ENCODE measurements around the gene SLCO4C1. TPM values are rescaled to one million over a fixed set of nuclear protein-coding genes. Genes with fewer than 3 reads are reported as not detected.

Gene SLCO4C1
- total and polyA plus RNA-seq, 2 of the 4 experiments (the other 2 are of a cell fraction) = not detected

DNA sequence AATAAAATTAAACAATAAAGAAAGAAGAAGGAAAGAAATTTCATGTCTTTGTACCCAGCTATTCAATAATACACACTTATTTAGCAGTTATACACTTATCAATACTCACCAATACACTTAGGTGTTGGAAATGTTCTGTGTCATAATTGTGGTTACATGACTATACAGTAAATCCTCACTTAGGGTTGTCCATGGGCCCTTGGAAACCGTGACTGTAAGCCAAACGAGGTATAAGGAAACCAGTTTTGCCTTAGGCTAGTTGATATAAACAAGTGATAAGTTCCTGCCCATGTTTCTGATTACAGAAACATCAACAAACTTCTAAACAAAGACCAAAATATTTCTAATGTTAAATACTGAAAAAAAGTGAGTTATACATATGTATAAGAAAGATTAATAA lies 10.0 kb upstream of the SLCO4C1 start:
- in situ Hi-C loops (cut with MboI; ENCODE audit: low sequenced_read_pairs) = no loop called here
- H3K4me1 ChIP-seq (ENCODE audit: control insufficient read depth, insufficient read depth, low read length) = no peaks in the 10 kb centered on the region
- no peak overlapping the region for H3K9ac ChIP-seq (ENCODE audit: low read depth, low read length)
- no peaks in the 10 kb centered on the region for H3K36me3 ChIP-seq (ENCODE audit: control insufficient read depth, insufficient read depth, low read length)
- H4K91ac ChIP-seq (ENCODE audit: insufficient read depth, low read depth, low read length) = no peak overlapping the region
- H3K9me1 ChIP-seq (ENCODE audit: insufficient read depth, low read length) = no peaks in the 10 kb centered on the region
- no peak overlapping the region for H2BK20ac ChIP-seq (ENCODE audit: low read depth, low read length)
- TF ChIP-seq, protein P1, sequence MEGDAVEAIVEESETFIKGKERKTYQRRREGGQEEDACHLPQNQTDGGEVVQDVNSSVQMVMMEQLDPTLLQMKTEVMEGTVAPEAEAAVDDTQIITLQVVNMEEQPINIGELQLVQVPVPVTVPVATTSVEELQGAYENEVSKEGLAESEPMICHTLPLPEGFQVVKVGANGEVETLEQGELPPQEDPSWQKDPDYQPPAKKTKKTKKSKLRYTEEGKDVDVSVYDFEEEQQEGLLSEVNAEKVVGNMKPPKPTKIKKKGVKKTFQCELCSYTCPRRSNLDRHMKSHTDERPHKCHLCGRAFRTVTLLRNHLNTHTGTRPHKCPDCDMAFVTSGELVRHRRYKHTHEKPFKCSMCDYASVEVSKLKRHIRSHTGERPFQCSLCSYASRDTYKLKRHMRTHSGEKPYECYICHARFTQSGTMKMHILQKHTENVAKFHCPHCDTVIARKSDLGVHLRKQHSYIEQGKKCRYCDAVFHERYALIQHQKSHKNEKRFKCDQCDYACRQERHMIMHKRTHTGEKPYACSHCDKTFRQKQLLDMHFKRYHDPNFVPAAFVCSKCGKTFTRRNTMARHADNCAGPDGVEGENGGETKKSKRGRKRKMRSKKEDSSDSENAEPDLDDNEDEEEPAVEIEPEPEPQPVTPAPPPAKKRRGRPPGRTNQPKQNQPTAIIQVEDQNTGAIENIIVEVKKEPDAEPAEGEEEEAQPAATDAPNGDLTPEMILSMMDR (conservative IDR thresholded peaks at IDR 0.05; ENCODE audit: low read depth, low read length) = no peak
- TF ChIP-seq RFX5 (IDR thresholded peaks at IDR 0.05; ENCODE audit: low read depth, low read length) = no peak
- TF ChIP-seq SMC3 (IDR thresholded peaks at IDR 0.05; ENCODE audit: low read depth, low read length) = no peak
- TF ChIP-seq NFE2L2 (IDR thresholded peaks at IDR 0.05; ENCODE audit: low read depth, low read length) = no peak
- H4K8ac ChIP-seq (ENCODE audit: low read depth in 2 of 2, low read length in 2 of 2) = no peak overlapping the region
- no peak overlapping the region for H2BK5ac ChIP-seq (ENCODE audit: low read depth, low read length, poor library complexity, severe bottlenecking)
- no peaks in the 10 kb centered on the region for H3K27me3 ChIP-seq (ENCODE audit: control insufficient read depth, insufficient read depth, low read length)
- dilution Hi-C loops (cut with HindIII; ENCODE audit: low sequenced_read_pairs, unreplicated experiment) = no loop called here
- POLR2A ChIA-PET (ENCODE audit: unreplicated experiment) = no interaction called here
- CTCF ChIA-PET = no interaction called here
- no peak overlapping the region for H3K23ac ChIP-seq (ENCODE audit: low read depth, low read length)
- H2AFZ ChIP-seq (replicated peaks; ENCODE audit: low read length, poor library complexity) = no peak overlapping the region
- DNase-seq (no peak), ATAC-seq (ENCODE audit: low read depth) (no peak)
- no peak overlapping the region for H2BK15ac ChIP-seq (ENCODE audit: low read depth, low read length)
- no peak overlapping the region for H4K5ac ChIP-seq (ENCODE audit: low read depth, low read length)
- H2AK9ac ChIP-seq (replicated peaks; ENCODE audit: low read depth, low read length, poor library complexity) = no peak overlapping the region
- H2AK5ac ChIP-seq (ENCODE audit: low read depth, low read length) = no peak overlapping the region
- no peak overlapping the region for H3K27ac ChIP-seq (ENCODE audit: insufficient read depth, low read length)
- H3K18ac ChIP-seq (ENCODE audit: low read depth, low read length) = no peak overlapping the region
- H3K9me3 ChIP-seq (ENCODE audit: control insufficient read depth, insufficient read depth, low read length) = peaks cover 5% of the 10 kb centered on the region; the same call in 1 of the 2 replicates
- H3K4me3 ChIP-seq (ENCODE audit: insufficient read depth, low read depth, low read length) = no peak overlapping the region
- intact Hi-C loops (cut with micrococcal nuclease) = no loop called here
- H2BK120ac ChIP-seq (ENCODE audit: low read depth, low read length) = no peak overlapping the region
- no peak overlapping the region for H3K56ac ChIP-seq (ENCODE audit: extremely low read depth, insufficient read depth, low read length)
- no peak overlapping the region for H3K4ac ChIP-seq (ENCODE audit: low read depth, low read length)
- WGBS, 2 experiments (ENCODE audit: extremely low coverage in 2 of 2, insufficient read length in 1 of 2) = no CpG with 5 or more reads among the region's 2 CpGs
- H4K20me1 ChIP-seq (ENCODE audit: insufficient read depth, low read length) = no peaks in the 10 kb centered on the region
- no peaks in the 10 kb centered on the region for H3K79me1 ChIP-seq (ENCODE audit: low read depth in 1 of 2, low read length in 2 of 2)
- H3K4me2 ChIP-seq (ENCODE audit: low read depth, low read length) = no peak overlapping the region
- no TSS peak for BruUV-seq (replicated peaks)
- H3K14ac ChIP-seq (replicated peaks; ENCODE audit: low read depth, low read length) = no peak overlapping the region

All from IMR-90 (cell line).